Embryonic facial prominence (tissue), 1 donor: ENCODE measurements around the gene SND1.

ENCODE experiments used
- DNase-seq: peaks from one replicate; pipeline ENCODE4 v3.0.0-alpha.2; 2016; ENCODE audit errors: extremely low spot score

Gene SND1

DNA sequence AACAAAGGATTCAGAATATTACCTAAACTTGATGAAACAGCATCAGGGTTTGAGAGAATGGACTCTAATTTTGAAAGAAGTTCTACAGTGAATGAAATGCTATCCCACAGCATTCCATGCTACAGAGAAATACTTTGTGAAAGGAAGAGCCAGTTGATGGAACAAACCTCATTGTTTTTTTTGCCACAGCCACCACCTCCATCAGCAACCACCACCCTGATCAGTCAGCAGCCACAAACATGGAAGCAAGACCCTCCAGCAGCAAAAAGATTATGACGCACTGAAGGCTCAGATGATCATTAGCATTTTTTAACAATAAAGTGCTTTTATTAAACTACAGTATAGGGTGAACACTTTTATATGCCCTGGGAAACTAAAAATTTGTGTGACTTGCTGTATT is 280.5 kb downstream of the SND1 start:
- DNase-seq = no peak

DNA sequence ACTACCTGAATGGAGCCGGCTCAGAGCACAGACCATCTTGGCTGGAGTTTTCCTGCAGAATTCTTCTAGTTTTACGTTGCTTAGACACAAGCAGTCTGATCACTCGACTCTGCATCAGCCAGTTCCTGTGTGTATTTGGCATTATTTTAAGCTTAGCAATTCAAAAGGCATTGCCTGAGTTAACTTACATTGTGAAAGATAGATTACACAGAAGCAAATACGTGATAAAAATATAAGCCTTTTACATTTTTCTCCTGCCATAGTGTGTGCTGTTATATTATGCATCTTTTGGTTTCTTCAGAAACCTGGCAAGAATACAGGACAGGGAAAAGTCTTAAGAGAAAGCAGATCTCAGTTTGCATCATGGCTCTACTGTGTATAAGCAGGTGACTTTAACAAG is 281.2 kb downstream of the SND1 start:
- DNase-seq = no peak

DNA sequence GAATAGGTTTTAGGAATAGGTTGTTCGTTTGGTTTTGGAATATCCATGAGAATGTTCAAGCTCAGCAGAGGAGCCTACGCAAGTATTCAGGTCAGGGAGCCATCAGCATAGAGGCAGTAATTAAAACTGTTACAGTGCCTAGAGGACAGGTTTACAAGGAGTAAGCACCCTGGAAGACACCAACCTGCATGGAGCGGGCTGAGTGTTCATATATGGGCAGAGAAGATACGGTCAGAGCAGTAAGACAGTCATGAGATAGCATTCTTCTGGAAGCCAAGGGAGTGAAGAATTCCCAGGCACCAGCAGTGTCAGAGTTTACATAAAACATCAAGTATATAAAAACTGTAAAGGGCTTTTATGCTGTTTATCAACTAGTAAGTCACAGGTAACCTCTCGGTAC is 282.7 kb downstream of the SND1 start:
- DNase-seq = no peak

DNA sequence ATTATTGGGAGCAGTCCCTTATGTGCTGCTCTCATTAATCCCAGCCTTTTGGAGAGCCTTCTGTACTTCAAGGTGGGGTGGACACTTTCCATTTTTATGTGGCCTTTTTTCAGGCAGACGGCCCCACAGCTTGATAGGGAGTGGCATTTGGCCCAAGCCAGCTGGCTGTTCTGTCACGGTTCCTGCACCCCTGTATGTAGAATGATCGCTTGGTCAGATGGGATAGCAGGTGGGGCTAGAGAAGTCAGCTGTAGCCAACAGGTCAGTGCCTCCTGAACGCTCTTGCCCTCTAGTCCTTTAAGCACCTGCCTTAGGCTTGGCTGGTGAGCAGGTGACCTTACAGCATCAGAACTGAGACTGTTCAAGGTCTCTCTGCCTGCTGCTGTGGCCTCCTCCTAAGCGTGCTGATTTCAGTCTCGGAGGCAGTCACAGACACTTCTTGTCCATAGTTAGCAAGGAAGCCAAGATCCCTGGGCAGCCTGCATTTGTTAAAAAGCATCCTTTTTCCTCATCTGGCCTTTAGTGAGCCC is 283.9 kb downstream of the SND1 start:
- DNase-seq = no peak

DNA sequence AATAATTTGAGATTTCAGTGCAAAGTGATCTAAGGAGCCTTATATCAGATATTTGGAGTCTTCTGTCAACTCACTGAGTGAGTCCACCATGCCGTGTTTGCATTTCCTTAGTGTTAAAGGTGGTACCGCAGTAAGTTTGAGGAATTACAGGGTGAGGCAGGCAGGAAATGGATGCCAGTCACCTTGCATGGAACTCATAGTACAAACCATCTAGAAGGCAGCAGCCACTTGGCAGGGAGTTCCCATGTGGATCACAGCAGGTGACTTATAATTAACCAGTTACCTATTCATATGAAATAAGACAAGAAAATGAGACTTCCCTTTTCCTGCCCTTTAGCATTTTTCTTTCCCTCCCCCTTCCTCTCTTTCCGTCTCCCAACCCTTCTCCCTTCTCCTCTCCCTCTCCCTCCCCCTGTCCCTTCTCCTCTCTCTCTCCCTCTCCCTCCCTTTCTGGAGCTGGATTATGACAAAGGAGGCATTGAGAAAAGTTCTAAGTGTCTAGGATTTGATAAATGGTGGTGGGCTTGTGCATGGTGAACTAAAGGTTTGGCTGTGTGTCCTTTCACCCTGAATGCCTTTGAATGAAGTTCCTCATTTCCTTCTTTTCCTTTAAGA is 285.2 kb downstream of the SND1 start:
- no peak for DNase-seq

DNA sequence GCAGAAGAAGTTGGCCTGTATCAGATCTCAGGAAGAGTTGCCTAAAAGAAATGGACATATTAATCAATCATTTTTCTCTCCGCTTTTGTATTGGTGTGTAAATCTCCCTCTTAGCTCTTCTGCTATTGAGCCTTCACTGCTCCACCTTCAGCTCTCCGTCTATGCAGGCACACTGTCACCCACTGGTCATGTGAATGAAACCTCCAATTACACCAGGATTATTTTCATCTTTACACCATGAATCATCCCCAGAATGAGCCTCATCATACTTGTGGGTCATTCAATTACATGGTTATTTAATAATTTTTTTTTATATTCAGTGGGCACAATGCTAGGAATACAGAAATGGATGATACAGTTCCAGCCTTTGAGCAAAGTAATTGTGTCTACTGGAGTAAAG is 286.6 kb downstream of the SND1 start:
- DNase-seq = no peak

DNA sequence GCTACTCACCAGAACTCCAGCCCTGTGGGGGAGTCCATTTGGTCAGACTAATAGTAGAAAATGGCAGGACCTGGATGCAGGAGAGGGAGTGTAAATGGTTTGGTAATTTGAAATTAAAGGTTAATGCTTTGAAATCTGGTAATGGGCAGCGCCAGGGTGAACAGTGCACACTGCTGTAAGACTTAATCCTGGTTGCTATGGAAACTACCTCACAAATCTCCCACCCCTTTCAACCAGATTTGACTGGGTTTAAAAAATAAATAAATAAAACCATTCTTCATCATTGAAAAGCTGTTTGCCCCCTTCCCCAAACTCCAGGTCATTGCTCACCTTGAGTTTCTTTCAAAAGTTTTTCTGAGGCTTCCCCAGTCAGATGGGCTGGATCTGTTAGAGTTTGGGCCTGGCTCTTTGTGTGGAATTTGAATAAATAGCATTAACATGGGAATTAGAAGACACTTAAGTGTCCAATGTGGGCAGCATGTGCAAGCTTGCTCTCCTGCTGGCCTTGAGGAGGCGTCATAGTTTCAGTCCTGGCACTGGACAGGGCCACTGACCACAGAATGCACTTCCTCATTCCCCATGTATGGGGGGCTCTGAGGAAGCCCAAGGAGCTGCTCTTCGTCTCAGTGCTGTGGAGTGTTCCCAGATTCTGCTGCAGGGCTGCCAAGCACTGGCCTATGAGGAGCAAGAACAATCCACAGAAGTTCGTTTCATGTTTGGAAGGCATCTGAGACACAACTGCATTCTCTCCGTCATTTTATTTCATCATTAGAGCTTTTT is 288.6 kb downstream of the SND1 start:
- DNase-seq = no peak

DNA sequence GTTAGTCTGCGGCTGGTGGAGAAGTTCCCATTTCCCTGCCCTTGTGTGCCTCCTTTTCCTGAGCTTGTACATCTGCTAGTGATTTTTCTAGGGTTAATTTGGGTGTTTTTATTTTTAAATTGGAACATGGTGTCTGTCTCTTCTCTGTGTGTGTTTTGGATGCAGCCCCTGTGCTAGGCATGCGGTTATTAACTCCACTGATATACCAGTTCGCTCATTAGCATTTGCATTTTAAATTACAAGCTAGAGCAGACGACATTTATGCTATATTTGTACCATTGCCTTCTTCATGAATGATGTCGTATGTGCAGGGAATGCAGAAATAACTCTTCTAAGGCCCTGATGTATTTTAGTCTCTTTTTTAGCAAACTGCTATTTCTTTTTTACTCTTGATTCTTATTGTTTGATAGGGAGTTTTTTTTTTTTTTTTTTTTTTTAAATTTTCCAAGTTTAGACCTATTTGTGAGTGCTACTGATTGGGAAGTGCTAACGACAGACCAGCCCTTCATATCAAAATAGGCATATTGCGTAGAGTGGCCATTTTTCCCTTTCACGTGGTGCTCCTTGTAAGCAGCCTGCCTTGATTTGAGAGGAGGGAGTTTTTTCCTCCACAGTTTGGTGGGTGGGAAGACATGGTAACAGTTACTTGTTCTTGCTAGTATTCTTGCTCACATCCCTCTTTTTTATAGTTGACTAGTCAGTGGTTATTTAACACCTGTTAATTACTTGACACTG is 289.6 kb downstream of the SND1 start:
- DNase-seq = no peak

DNA sequence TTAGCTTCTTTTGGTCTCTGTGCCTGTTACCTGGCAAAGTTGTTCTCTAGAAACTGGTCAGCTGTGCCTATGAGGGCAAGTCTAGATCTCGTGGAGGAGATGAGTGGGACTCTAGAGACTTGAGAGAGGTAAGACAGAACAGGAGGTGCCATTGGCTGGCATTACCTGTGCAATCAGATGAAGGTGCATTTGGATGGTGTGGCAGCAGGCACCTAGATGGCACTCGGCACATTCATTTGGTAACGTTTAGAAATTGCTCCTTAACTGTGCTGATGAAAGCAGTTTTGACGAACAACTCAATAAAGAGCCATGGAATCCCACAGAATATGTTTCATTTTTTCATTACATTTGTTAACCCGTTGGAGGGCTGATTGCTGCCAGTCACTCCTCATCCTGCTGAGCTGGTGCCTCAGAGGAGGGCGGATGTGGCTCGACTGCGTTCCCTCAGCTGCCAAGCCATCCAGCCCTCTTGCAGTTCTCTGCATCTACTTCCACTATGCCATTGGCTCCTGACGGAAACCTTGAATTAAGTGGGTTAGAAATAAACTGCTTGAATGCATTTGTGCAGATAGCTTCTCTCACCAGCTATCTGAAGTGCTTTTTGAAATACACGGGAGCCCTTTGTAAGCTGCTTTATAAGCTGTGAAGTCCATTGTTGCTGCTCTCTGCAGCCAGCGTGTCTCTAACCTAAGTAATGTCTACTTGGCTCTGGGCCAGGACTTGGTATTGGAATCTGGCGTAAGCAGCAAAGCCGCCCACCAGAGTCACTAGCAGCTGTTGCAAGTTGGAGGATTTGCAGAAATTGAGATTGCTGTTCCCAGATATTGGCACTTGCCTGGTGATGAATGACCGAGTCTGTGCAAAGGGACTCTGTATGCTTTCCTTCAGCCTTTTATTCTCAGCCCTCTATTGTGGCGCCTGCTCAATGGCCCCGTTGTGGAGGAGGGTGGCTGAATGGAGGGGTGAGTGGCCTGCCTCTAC is 291.8 kb downstream of the SND1 start:
- DNase-seq = no peak

DNA sequence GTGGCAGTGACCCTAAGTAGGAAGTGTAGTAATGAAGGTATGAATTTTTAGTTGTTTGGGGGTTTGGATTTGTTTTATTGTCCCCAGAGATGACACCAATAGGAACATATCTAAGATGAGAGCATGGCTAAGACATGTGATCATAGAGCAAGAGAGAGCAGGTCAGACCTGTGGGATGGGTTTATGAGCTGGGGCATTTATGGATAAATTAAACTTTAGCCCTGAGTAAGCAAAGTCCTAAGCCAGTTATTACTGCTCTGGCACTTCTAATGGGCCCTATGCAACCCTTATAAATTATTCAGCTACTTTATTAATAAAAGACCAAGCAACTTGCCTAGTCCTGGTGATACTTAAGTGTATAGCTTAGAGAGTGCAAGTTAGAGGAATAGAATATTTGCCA is 294.1 kb downstream of the SND1 start:
- no peak for DNase-seq

DNA sequence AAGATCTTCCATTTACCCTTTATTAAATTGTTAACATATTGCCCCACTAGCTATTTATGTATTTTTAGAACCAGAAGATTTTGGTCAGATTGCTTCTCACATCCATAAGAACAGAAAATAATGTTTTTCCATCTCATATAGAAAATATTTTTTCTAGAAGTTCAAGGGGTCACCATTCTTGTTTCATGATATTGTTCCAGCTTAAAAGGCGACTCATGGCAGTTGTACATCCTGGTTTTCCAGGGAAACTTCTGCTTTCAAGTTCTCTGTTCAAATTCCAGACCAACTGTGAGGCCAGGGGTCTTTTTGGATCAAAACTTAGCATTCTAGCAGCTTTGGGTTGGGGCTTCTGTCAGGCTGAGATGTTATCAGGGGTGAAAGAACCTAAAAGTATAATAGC is 294.9 kb downstream of the SND1 start:
- DNase-seq = no peak

DNA sequence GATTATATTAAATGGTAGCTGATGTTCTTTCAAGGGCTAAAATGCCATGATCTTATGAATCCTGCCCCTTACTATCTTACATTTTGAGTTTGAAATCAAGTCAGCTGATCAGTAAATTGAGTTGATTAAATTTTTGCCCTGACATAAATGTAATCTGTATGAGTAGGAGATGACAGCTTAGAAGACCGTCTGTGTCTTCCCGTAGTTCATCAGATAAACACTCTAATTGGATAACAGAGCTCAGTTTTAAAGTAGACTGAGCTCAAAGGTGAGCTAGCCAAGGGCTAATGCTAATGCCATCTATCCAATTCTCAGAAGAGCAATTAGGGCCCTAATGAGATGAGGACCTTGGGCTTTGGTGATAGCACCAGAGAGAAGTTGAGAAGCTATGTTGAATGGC is 296.3 kb downstream of the SND1 start:
- DNase-seq = no peak

DNA sequence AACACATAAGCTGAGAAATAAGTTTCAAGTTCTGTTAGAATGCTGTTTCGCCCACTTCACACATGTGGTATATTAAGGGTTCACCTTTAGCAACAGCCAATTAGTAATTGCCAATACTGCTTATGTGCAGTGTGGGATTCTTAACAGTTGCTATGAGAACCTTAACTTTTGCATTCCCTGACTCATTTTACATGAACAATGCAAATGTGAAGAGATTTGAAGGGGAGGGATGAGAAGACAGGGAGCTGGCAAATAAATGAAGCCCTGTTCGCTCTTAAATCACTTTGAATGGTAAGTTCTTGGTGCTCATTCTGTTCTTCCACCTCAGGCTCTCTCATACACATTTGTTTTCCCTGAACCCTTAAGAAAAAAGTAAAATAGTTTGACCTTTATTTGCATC is 296.9 kb downstream of the SND1 start:
- no peak for DNase-seq

DNA sequence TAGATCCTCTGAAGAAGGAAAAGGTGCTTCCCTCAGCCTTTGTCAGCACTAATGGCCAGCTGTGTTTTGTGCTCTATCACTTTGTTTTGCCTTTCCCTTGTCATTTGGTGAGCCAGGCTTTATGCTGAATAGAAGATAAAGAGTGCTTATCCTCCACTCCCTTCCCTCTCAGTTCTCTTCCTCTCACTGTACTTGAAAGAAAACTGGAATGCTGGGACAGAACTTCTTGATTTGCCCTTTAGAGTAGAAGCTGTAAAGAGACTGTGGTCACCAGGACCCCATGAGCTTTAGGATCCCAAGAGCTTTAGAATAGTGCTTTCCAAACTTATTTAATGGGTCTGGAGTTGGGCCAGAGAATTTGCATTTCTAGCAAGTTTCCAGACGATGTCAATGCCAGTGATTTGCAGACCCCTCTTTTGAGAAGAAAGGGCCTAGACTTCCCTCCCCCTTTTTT is 297.8 kb downstream of the SND1 start:
- no peak for DNase-seq

DNA sequence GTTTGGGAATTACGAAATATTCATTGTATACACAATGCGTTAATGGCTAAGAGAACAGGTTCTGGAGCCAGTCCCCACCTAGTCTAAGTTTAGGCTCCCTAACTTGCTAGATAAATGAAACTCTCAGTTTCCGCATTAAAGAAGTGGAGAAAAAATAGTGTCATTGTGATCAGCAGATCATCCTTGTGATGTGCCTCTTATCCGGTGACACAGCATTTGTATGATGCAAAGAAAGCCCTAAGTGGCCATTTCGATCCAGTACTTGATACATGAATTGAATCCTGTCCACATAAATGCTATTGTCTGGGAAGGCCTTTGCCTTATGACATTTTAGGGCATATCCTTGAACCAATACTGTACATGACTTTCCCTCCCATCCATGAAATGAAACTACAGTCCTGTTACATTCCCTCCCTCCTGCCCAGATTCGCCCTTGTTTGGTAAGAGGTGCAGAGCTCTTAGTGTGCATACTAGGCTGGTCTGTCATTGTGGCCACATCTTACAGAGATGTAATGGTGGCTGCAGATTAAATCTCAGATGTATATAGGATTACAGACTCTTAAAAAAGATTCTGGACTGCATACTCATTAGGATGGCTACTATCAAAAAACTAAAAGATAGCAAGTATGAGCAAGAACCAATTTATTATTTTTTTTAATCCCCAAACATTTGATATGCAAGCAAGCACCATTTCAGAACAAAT is 298.4 kb downstream of the SND1 start:
- DNase-seq = no peak

DNA sequence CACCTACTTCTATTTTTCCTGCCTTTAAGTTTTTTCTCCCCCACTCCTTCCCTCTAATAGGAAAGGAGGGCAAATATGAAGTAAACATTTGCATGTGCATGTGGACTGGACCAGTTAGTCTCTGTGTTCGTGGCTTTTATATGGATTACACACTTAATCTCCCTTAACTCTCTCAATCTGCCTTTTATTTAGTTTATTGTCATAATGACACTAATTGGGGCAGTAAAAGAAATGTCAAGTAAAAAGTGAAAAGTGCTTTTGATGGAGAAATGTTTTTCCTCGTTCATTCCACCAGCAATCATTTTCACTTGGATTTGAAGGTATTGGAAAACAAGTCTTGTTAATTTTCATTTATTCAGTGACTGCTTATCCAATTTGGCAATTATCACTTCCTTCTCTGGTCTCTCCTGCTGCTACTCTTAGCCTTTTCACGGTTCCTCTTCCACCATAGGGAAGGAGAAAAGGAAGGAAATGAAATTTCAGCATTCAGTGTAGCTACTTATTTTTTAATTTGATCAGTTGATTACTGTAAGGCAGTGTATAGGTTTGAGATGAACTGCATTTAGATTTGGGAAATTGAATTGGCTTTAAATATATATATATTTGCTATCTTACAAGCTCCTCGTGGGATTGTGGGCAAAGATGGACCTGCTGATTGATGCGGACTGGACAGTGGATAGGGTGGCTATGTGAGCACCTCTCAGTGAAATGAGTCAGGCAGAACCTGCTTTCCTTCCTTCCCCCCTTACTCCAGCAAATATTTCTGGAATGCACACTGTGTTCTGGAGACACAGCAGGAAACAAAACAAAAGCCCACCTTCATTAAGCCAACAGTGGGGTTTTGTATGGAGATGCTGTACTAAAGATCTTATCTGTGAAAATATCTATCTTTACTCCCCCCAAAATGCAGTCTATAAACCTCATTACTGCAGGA is 301.7 kb downstream of the SND1 start:
- DNase-seq = no peak

DNA sequence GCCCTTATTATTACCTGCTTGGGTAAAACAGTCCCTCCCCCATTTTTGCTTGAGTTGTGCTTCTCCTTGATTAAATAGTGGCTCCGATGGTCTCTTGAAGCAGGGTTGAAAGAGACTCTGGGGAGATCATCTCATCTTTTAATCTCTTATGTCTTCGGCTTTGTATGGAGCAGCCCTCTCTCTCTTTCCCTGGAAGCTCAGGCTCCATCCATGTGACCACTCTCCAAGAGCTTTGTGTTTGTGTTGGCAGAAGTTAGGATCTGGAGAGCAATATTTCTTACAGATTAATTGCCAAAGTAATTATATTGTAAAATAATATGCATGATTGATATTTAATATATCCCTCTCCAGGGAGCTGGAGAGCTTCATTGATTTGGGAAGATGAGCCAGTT is 302.4 kb downstream of the SND1 start:
- DNase-seq = no peak

DNA sequence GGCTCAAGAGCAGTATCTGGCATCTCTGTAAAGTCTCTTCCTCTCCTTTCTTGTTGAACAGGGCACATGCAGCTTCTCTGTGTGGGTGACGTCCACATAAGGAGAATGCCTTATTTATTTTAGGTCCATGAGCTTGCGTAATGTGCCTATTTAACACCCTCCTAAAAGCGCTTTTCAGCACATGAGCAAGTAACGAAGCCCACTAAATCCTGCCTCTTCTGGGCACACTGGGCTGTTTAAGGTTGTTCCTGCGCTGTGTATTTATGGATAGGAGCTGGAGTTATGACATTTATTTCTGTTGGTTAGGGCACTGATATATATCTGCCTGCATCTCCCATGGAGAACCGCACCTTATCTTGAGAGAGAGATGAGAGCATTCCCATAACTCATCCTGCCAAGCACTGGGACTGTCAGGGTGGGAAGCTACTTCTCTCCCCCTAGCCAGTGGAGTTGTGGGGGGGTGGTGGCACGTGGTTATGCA is 303.1 kb downstream of the SND1 start:
- DNase-seq = no peak

DNA sequence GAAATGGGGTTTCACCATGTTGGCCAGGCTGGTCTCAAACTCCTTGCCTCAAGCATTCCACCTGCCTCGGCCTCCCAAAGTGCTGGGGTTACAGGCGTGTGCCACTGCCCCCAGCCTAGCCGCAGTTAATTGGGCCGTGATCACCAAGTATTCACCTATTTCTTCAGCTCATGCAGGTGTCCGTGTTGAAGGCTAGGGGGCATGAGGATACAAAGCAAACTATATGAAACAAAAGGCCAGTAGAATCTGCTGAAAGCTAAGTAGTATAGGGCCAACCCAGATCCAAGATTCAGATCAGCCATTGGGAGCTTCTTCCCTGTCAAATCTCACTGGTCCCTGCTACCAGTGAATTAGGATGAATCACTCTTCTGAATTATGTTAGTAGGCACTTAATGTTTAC is 305.9 kb downstream of the SND1 start:
- DNase-seq = no peak

DNA sequence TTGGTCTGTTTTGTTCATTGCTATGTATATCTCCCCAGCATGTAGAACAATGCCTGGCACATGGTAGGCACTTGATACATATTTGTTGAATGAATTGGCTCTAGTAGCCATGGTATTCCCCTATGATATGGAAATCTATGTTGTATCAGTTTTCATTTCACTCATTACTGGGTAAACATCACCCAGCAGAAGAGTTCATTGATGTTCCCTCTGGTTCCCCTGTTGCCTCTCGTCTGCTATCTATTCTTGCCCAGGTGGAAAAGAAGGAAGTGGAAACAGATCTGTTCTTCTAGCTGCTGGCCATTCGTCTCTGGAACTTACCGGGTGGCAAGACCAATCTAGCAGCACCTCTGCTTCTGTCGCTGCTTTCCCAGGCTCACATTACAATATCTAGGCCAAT is 307.8 kb downstream of the SND1 start:
- DNase-seq = no peak
